Panc1 (cell line): Measurements from ENCODE around the gene TMEM239. TPM values are rescaled to one million over a fixed set of nuclear protein-coding genes. Genes with fewer than 3 reads are reported as not detected.

Source experiments
- ATAC-seq: fragments of 200-7000 bp; cut with Tn5 transposase; 2 replicates; pipeline ENCODE4 v1.9.1; 2020; ENCODE audit warnings: mild to moderate bottlenecking, moderate library complexity
- BruUV-seq: library from RNA; stranded (reverse); fragments of 400-500 nt; replicated peaks from 2 replicates; lab custom pipeline; 2021; lab: Mats Ljungman, UMichigan
- CTCF ChIA-PET: fragments of 300-600 bp; sonication (Branson Sonifier 250); formaldehyde crosslinking; loops from one replicate; lab custom pipeline; 2022; ENCODE audit warnings: antibody characterized with exemption; lab: Charles Lee
- POLR2A ChIA-PET: fragments of 300-600 bp; sonication (Branson Sonifier 250); formaldehyde crosslinking; loops from one replicate; lab custom pipeline; 2022; ENCODE audit warnings: antibody characterized with exemption; lab: Charles Lee
- DNase-seq: peaks from one replicate; pipeline ENCODE4 v3.0.0-alpha.2; 2010; ENCODE audit warnings: low read depth, low spot score
- H3K27ac ChIP-seq: 2 replicates; pipeline ENCODE4 v1.5.1; 2011; ENCODE audit warnings: mild to moderate bottlenecking, low read length, inconsistent platforms
- H3K27me3 ChIP-seq: fragments of 200-500 bp; sonication (Bioruptor generic); 2 replicates; pipeline ENCODE4 v1.6.0; 2014; ENCODE audit warnings: low read length, inconsistent platforms; ENCODE audit not compliant: control insufficient read depth, insufficient read depth
- H3K36me3 ChIP-seq: fragments of 200-500 bp; sonication (Bioruptor generic); 2 replicates; pipeline ENCODE4 v1.5.1; 2014; ENCODE audit warnings: inconsistent platforms, mild to moderate bottlenecking, low read length, moderate library complexity; ENCODE audit not compliant: control insufficient read depth, insufficient read depth
- H3K4me1 ChIP-seq: 2 replicates; pipeline ENCODE4 v1.5.1; 2011; ENCODE audit warnings: inconsistent platforms, mild to moderate bottlenecking, low read length, moderate library complexity; ENCODE audit not compliant: control insufficient read depth, insufficient read depth
- H3K4me3 ChIP-seq, 2 experiments: 2 replicates each; pipeline ENCODE4 v1.5.1; 2011 to 2012; ENCODE audit warnings: low read depth in 2 of 2, low read length in 2 of 2, mild to moderate bottlenecking in 2 of 2, inconsistent platforms in 1 of 2, moderate library complexity in 1 of 2
- H3K9me3 ChIP-seq: fragments of 200-500 bp; sonication (Bioruptor generic); 2 replicates; pipeline ENCODE4 v1.5.1; 2014; ENCODE audit warnings: low read depth, mild to moderate bottlenecking, inconsistent platforms, low read length, moderate library complexity; ENCODE audit not compliant: control insufficient read depth, insufficient read depth
- CTCF ChIP-seq: fragments of 450-650 bp; IDR thresholded peaks from 2 replicates; pipeline ENCODE4 v1.5.1; 2017; ENCODE audit warnings: mild to moderate bottlenecking
- POLR2AphosphoS5 ChIP-seq: IDR thresholded peaks from 2 replicates; pipeline ENCODE4 v1.6.1; 2012; ENCODE audit warnings: mild to moderate bottlenecking, low read depth, low read length, moderate library complexity
- REST ChIP-seq, 2 experiments: IDR thresholded peaks; 2 replicates each; pipeline ENCODE4 v1.6.1; 2011 to 2012; ENCODE audit warnings: low read depth in 2 of 2, control low read depth in 1 of 2, low read length in 1 of 2, mild to moderate bottlenecking in 1 of 2, moderate library complexity in 1 of 2; ENCODE audit not compliant: insufficient read depth in 1 of 2
- SIN3A ChIP-seq: IDR thresholded peaks from 2 replicates; pipeline ENCODE4 v1.6.1; 2012; ENCODE audit warnings: low read depth, mild to moderate bottlenecking, low read length, moderate library complexity, borderline replicate concordance; ENCODE audit not compliant: insufficient read depth
- TCF7L2 ChIP-seq: IDR thresholded peaks from 2 replicates; pipeline ENCODE4 v1.6.1; 2011; ENCODE audit warnings: mild to moderate bottlenecking, low read depth, low read length, inconsistent platforms
- in situ Hi-C: cut with HindIII; loops from 2 replicates; pipeline ENCODE4 v1.10.0; 2016; ENCODE audit warnings: low sequenced_read_pairs, low pct_unique_long_range_greater_than_20kb
- intact Hi-C: fragments of 100-400 bp; cut with micrococcal nuclease; formaldehyde crosslinking; loops from one replicate; pipeline ENCODE4 v1.10.0; 2022; ENCODE audit not compliant: unreplicated experiment
- total RNA-seq: library from RNA; stranded (reverse); gene quantifications from one replicate; pipeline ENCODE4 v1.2.1, GENCODE V29; 2021; ENCODE audit not compliant: unreplicated experiment

Gene TMEM239
- total RNA-seq, 1 experiment from 2014 or later = not detected

- Histone ChIP-seq H3K4me1 (no peaks in the 10 kb centered on the region; the same call in 1 of the 2 replicates), H3K27me3 (peaks cover 20% of the 10 kb centered on the region), H3K9me3 (no peaks in the 10 kb centered on the region), H3K36me3 (no peaks in the 10 kb centered on the region), H3K4me3 (no peak overlapping the region), H3K27ac (no peak overlapping the region)
- intact Hi-C loops (no loop called here), in situ Hi-C loops (no loop called here)
- BruUV-seq = no TSS peak
- CTCF ChIA-PET = no interaction called here
- POLR2A ChIA-PET = no interaction called here
- ATAC-seq (no peak), DNase-seq (no peak)
- TF ChIP-seq POLR2AphosphoS5 (no peak), TCF7L2 (no peak), REST (IDR thresholded peaks at IDR 0.05; ENCODE audit: insufficient read depth in 1 of 2, low read depth in 2 of 2, low read length in 1 of 2) (no peak), CTCF (no peak), SIN3A (no peak)
These were observed 21.9 kb upstream of the TMEM239 start for GRCh38 chr20:2794202-2794748.

- TF ChIP-seq TCF7L2 = no peak
- TF ChIP-seq SIN3A = no peak
- TF ChIP-seq REST (IDR thresholded peaks at IDR 0.05; ENCODE audit: insufficient read depth in 1 of 2, low read depth in 2 of 2, low read length in 1 of 2) = no peak
- no peak for TF ChIP-seq CTCF
- TF ChIP-seq POLR2AphosphoS5 = no peak
- ATAC-seq (no peak), DNase-seq (no peak)
- Histone ChIP-seq H3K36me3 (no peaks in the 10 kb centered on the region), H3K27ac (no peak overlapping the region), H3K4me3 (no peak overlapping the region), H3K27me3 (peaks cover 20% of the 10 kb centered on the region), H3K9me3 (no peaks in the 10 kb centered on the region), H3K4me1 (no peaks in the 10 kb centered on the region; the same call in 1 of the 2 replicates)
- no TSS peak for BruUV-seq
- intact Hi-C loops (no loop called here), in situ Hi-C loops (no loop called here)
- ChIA-PET POLR2A (no interaction called here), CTCF (no interaction called here)
These were observed 21.2 kb upstream of the TMEM239 start for GRCh38 chr20:2794866-2795447.
